T1000 (cell line): ENCODE results near the gene COL27A1.
"Not testable (repeated sequence)": the region's sequence is repeated elsewhere in the genome, so short reads cannot be mapped to it uniquely, and the experiment has no call there.

Experiments
- DNase-seq: peaks from one replicate; lab custom pipeline; 2025; ENCODE audit warnings: mixed read lengths; lab: John Stamatoyannopoulos, UW

Gene COL27A1

GRCh38 chr9:114123031-114123977 lies 32.0 kb upstream of the COL27A1 start:
- no peak for DNase-seq

- DNase-seq, result no peak
Observed at GRCh38 chr9:114124138-114124537, 31.2 kb upstream of the COL27A1 start.

GRCh38 chr9:114124666-114125475 lies 30.5 kb upstream of the COL27A1 start:
- DNase-seq, result no peak

GRCh38 chr9:114125476-114126013 lies 29.8 kb upstream of the COL27A1 start:
- DNase-seq, result no peak

- DNase-seq, result no peak
Observed at GRCh38 chr9:114126247-114127060, 28.9 kb upstream of the COL27A1 start.

- DNase-seq, result not testable (repeated sequence)
Observed at GRCh38 chr9:114128759-114129158, 26.6 kb upstream of the COL27A1 start.

- no peak for DNase-seq
Observed at GRCh38 chr9:114130141-114130540, 25.2 kb upstream of the COL27A1 start.

- no peak for DNase-seq
Observed at GRCh38 chr9:114130624-114131277, 24.6 kb upstream of the COL27A1 start.

- no peak for DNase-seq
Observed at GRCh38 chr9:114131808-114132549, 23.4 kb upstream of the COL27A1 start.

GRCh38 chr9:114132550-114132918 lies 22.8 kb upstream of the COL27A1 start:
- no peak for DNase-seq

GRCh38 chr9:114134827-114135396 lies 20.4 kb upstream of the COL27A1 start:
- DNase-seq, result no peak

GRCh38 chr9:114137831-114138230 lies 17.5 kb upstream of the COL27A1 start:
- DNase-seq, result no peak

- DNase-seq, result no peak
Observed at GRCh38 chr9:114138552-114138971, 16.8 kb upstream of the COL27A1 start.

- no peak for DNase-seq
Observed at GRCh38 chr9:114139071-114139470, 16.3 kb upstream of the COL27A1 start.

- no peak for DNase-seq
Observed at GRCh38 chr9:114140401-114140800, 14.9 kb upstream of the COL27A1 start.

GRCh38 chr9:114140850-114141249 lies 14.5 kb upstream of the COL27A1 start:
- DNase-seq, result no peak

GRCh38 chr9:114141553-114142402 lies 13.6 kb upstream of the COL27A1 start:
- no peak for DNase-seq

GRCh38 chr9:114143234-114143633 lies 12.1 kb upstream of the COL27A1 start:
- DNase-seq, result no peak

- no peak for DNase-seq
Observed at GRCh38 chr9:114146735-114147134, 8.6 kb upstream of the COL27A1 start.
